GM12864 (cell line): Measurements from ENCODE around the gene GOLT1A.

Experiments used
- DNase-seq: peaks from one replicate; pipeline ENCODE4 v3.0.0-alpha.2; 2011; ENCODE audit warnings: low read depth
- H3K4me3 ChIP-seq: 2 replicates; pipeline ENCODE4 v1.5.1; 2011; ENCODE audit warnings: mild to moderate bottlenecking, low read depth, low read length, control low read depth
- TF ChIP-seq, protein P1 (sequence below): IDR thresholded peaks from 2 replicates; pipeline ENCODE4 v1.5.1; 2011; ENCODE audit warnings: low read depth, mild to moderate bottlenecking, moderate library complexity, low read length, control low read depth, inconsistent platforms; ENCODE audit errors: missing control alignments

The GOLT1A gene

GRCh38 chr1:204151552-204152309, 62.1 kb downstream of the GOLT1A start, which contains the start of gene ETNK2:
Gene ETNK2, minus strand, starts transcription at chr1:204152044. Its CDS starts 192 bp downstream, at chr1:204151852.
- H3K4me3 ChIP-seq, result no peak within 1 kb of the TSS; the same call in 1 of the 2 replicates
- no peak for DNase-seq
- TF ChIP-seq, protein P1, sequence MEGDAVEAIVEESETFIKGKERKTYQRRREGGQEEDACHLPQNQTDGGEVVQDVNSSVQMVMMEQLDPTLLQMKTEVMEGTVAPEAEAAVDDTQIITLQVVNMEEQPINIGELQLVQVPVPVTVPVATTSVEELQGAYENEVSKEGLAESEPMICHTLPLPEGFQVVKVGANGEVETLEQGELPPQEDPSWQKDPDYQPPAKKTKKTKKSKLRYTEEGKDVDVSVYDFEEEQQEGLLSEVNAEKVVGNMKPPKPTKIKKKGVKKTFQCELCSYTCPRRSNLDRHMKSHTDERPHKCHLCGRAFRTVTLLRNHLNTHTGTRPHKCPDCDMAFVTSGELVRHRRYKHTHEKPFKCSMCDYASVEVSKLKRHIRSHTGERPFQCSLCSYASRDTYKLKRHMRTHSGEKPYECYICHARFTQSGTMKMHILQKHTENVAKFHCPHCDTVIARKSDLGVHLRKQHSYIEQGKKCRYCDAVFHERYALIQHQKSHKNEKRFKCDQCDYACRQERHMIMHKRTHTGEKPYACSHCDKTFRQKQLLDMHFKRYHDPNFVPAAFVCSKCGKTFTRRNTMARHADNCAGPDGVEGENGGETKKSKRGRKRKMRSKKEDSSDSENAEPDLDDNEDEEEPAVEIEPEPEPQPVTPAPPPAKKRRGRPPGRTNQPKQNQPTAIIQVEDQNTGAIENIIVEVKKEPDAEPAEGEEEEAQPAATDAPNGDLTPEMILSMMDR, result no peak

- TF ChIP-seq, protein P1, result no peak
- no peak for DNase-seq
- no peak overlapping the region; the same call in 1 of the 2 replicates for H3K4me3 ChIP-seq
These were observed 62.9 kb downstream of the GOLT1A start for GRCh38 chr1:204150702-204151551.

DNA sequence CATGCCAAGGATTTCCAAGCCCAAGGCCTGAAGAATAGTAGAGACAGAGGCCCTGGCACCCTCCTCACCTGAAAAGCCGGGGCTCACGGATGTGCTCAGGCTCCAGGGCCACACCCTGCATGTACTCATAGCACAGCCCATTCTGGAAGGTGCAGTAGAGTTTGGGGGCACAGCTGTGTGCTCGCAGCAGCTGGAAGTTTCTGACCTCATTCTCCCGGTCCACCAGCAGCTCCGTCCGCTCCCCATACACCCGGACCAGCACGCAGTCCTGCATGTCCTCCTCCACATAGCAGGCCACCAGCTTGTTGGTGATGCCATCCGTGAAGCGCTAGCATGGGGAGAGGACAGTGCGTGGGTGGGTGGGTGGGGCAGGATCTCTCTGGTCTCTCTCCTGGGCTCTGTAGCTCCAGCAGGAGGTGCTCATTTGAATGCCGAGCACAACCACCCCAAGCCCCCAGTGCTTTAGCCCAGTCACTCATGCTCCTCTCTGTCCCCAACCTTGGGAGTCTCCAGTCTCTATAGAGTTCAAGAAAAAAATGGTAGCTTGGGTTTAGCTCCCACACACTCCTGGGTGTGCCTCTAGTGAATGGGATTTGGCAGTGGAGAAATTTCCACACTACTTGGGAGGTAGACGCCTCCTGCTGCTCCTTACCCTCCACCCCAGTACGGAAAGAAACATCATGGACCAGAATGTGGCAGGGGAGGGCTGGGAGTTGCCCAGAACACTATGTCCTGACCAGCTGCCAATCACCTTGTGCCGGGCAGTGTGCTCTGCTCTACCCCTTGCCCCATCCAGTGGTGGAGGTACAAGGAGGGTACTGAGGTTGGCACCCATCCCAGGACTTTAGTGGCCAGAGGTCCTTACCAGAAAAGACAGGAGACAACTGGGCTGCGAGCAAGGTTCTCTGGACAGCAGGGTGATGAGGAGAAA, 63.9 kb downstream of the GOLT1A start:
- no peak for DNase-seq
- TF ChIP-seq, protein P1, result no peak
- H3K4me3 ChIP-seq, result no peak overlapping the region

GRCh38 chr1:204149107-204149506, 64.7 kb downstream of the GOLT1A start:
- H3K4me3 ChIP-seq, result no peak overlapping the region
- no peak for DNase-seq
- TF ChIP-seq, protein P1, result no peak
